H9 (cell line): ENCODE measurements around the gene ZBTB8A. TPM values are rescaled to one million over a fixed set of nuclear protein-coding genes. Genes with fewer than 3 reads are reported as not detected.

Experiments used
- DNase-seq: peaks from one replicate; pipeline ENCODE4 v3.0.0-alpha.2; 2017
- H2AFZ ChIP-seq: one replicate; pipeline ENCODE4 v1.6.1; 2013; ENCODE audit warnings: mild to moderate bottlenecking, low read length, control low read depth, moderate library complexity
- H2AK5ac ChIP-seq: 2 replicates; pipeline ENCODE4 v1.6.1; 2013; ENCODE audit warnings: low read length, control low read depth, mixed read lengths; ENCODE audit not compliant: insufficient read length
- H2BK120ac ChIP-seq: one replicate; pipeline ENCODE4 v1.6.1; 2013; ENCODE audit warnings: low read depth, mild to moderate bottlenecking, low read length, control low read depth, inconsistent platforms; ENCODE audit not compliant: poor library complexity, severe bottlenecking
- H2BK12ac ChIP-seq: 2 replicates; pipeline ENCODE4 v1.6.1; 2013; ENCODE audit warnings: low read length, control low read depth, mixed read lengths, low read depth; ENCODE audit not compliant: insufficient read length
- H2BK15ac ChIP-seq: 2 replicates; pipeline ENCODE4 v1.6.1; 2013; ENCODE audit warnings: low read depth, low read length, control low read depth
- H2BK20ac ChIP-seq: one replicate; pipeline ENCODE4 v1.6.1; 2013; ENCODE audit warnings: low read depth, mild to moderate bottlenecking, low read length, control low read depth, inconsistent platforms; ENCODE audit not compliant: poor library complexity, severe bottlenecking
- H2BK5ac ChIP-seq: 2 replicates; pipeline ENCODE4 v1.6.1; 2013; ENCODE audit warnings: low read length, control low read depth, mixed read lengths; ENCODE audit not compliant: insufficient read length
- H3K14ac ChIP-seq: 2 replicates; pipeline ENCODE4 v1.6.1; 2013; ENCODE audit warnings: low read length, control low read depth; ENCODE audit not compliant: insufficient read depth
- H3K18ac ChIP-seq: 2 replicates; pipeline ENCODE4 v1.6.1; 2013; ENCODE audit warnings: low read depth, mild to moderate bottlenecking, mixed read lengths, low read length, control low read depth; ENCODE audit not compliant: insufficient read length
- H3K23ac ChIP-seq: 2 replicates; pipeline ENCODE4 v1.6.1; 2013; ENCODE audit warnings: low read length, control low read depth, mixed read lengths, low read depth; ENCODE audit not compliant: insufficient read length
- H3K23me2 ChIP-seq: 2 replicates; pipeline ENCODE4 v1.6.1; 2013; ENCODE audit warnings: low read depth, mild to moderate bottlenecking, mixed read lengths, low read length, control low read depth; ENCODE audit not compliant: insufficient read length, poor library complexity, severe bottlenecking
- H3K27ac ChIP-seq: 2 replicates; pipeline ENCODE4 v1.5.1; 2013; ENCODE audit warnings: low read length, control low read depth, mixed read lengths, low read depth; ENCODE audit not compliant: insufficient read length
- H3K27me3 ChIP-seq: 2 replicates; pipeline ENCODE4 v1.6.1; 2013; ENCODE audit warnings: low read length, control low read depth, inconsistent platforms; ENCODE audit not compliant: insufficient read depth
- H3K4ac ChIP-seq: 2 replicates; pipeline ENCODE4 v1.6.1; 2013; ENCODE audit warnings: low read depth, mild to moderate bottlenecking, control low read depth, inconsistent platforms, low read length, moderate library complexity
- H3K4me1 ChIP-seq: 2 replicates; pipeline ENCODE4 v1.6.1; 2013; ENCODE audit warnings: low read length, control low read depth, inconsistent platforms; ENCODE audit not compliant: insufficient read depth
- H3K4me2 ChIP-seq: 2 replicates; pipeline ENCODE4 v1.6.1; 2013; ENCODE audit warnings: low read length, control low read depth, mixed read lengths; ENCODE audit not compliant: insufficient read length, insufficient read depth
- H3K56ac ChIP-seq: 2 replicates; pipeline ENCODE4 v1.6.1; 2013; ENCODE audit warnings: low read depth, mild to moderate bottlenecking, mixed read lengths, low read length, control low read depth; ENCODE audit not compliant: insufficient read length
- H3K79me1 ChIP-seq: 2 replicates; pipeline ENCODE4 v1.6.1; 2013; ENCODE audit warnings: low read depth, mild to moderate bottlenecking, moderate library complexity, low read length, control low read depth, inconsistent platforms; ENCODE audit not compliant: insufficient read depth, poor library complexity, severe bottlenecking
- H3K79me2 ChIP-seq: 2 replicates; pipeline ENCODE4 v1.6.1; 2013; ENCODE audit warnings: low read length, control low read depth, inconsistent platforms; ENCODE audit not compliant: insufficient read depth
- H3K9ac ChIP-seq: 2 replicates; pipeline ENCODE4 v1.6.1; 2013; ENCODE audit warnings: low read length, control low read depth, mixed read lengths; ENCODE audit not compliant: insufficient read length; ENCODE audit errors: extremely low read depth
- H3K9me3 ChIP-seq: one replicate; pipeline ENCODE4 v1.6.1; 2013; ENCODE audit warnings: low read depth, low read length, inconsistent platforms; ENCODE audit not compliant: control insufficient read depth
- H3T11ph ChIP-seq: one replicate; pipeline ENCODE4 v1.6.1; 2013; ENCODE audit warnings: mild to moderate bottlenecking, low read length, control low read depth, inconsistent platforms
- H4K20me1 ChIP-seq: one replicate; pipeline ENCODE4 v1.6.1; 2013; ENCODE audit not compliant: control insufficient read depth, insufficient read length, insufficient read depth
- H4K5ac ChIP-seq: 2 replicates; pipeline ENCODE4 v1.6.1; 2013; ENCODE audit warnings: low read depth, mild to moderate bottlenecking, mixed read lengths, low read length, control low read depth; ENCODE audit not compliant: insufficient read length
- H4K8ac ChIP-seq: replicated peaks from 2 replicates; pipeline ENCODE4 v1.6.1; 2013; ENCODE audit warnings: low read length, control low read depth, mixed read lengths, low read depth; ENCODE audit not compliant: insufficient read length
- H4K91ac ChIP-seq: 2 replicates; pipeline ENCODE4 v1.6.1; 2013; ENCODE audit warnings: low read depth, mild to moderate bottlenecking, moderate library complexity, mixed read lengths, low read length, control low read depth; ENCODE audit not compliant: insufficient read length
- H3K27ac Mint-ChIP-seq, 3 experiments: 2 replicates in 2 of 3; 3 replicates in 1 of 3; pipeline ENCODE4 v1.8.0; 2020 to 2021; ENCODE audit warnings: mixed read lengths in 3 of 3, mild to moderate bottlenecking in 1 of 3, moderate library complexity in 1 of 3
- H3K27me3 Mint-ChIP-seq: 2 replicates; pipeline ENCODE4 v1.8.0; 2021; ENCODE audit warnings: low read depth, mild to moderate bottlenecking, moderate library complexity, mixed read lengths
- H3K36me3 Mint-ChIP-seq, 3 experiments: 2 replicates in 2 of 3; 3 replicates in 1 of 3; pipeline ENCODE4 v1.8.0; 2020 to 2021; ENCODE audit warnings: low read depth in 3 of 3, mixed read lengths in 3 of 3; ENCODE audit not compliant: insufficient read depth in 1 of 3
- H3K4me1 Mint-ChIP-seq, 2 experiments: 2 replicates each; pipeline ENCODE4 v1.8.0; 2020; ENCODE audit warnings: mixed read lengths in 2 of 2
- H3K4me3 Mint-ChIP-seq, 2 experiments: 2 replicates in 1 of 2; 3 replicates in 1 of 2; pipeline ENCODE4 v1.8.0; 2020 to 2021; ENCODE audit warnings: mild to moderate bottlenecking in 2 of 2, mixed read lengths in 2 of 2, moderate library complexity in 1 of 2
- H3K9me3 Mint-ChIP-seq, 2 experiments: 2 replicates in 1 of 2; 3 replicates in 1 of 2; pipeline ENCODE4 v1.8.0; 2020; ENCODE audit warnings: mild to moderate bottlenecking in 2 of 2, mixed read lengths in 2 of 2, moderate library complexity in 1 of 2
- WGBS: extraction: QIAGEN DNeasy Blood & Tissue Kit; methylation state at CpG from one replicate; pipeline ENCODE4 v1.1.7; 2013; ENCODE audit warnings: missing lambda C conversion rate, low lambda C conversion rate, mixed read lengths; ENCODE audit not compliant: insufficient read length; ENCODE audit errors: extremely low coverage; 5-methylcytosine and 5-hydroxymethylcytosine counted together
- total RNA-seq: library from RNA; stranded (reverse); gene quantifications from 2 replicates; pipeline ENCODE4 v1.2.1, GENCODE V29; 2021
- TF ChIP-seq, protein P1 (sequence below): fragments of 200-600 bp; sonication (generic); conservative IDR thresholded peaks from 3 replicates; pipeline ENCODE4 v1.8.0; 2021; ENCODE audit warnings: antibody characterized with exemption, mild to moderate bottlenecking

The ZBTB8A gene
- total RNA-seq, 1 experiment from 2014 or later: 11.3 TPM

DNA sequence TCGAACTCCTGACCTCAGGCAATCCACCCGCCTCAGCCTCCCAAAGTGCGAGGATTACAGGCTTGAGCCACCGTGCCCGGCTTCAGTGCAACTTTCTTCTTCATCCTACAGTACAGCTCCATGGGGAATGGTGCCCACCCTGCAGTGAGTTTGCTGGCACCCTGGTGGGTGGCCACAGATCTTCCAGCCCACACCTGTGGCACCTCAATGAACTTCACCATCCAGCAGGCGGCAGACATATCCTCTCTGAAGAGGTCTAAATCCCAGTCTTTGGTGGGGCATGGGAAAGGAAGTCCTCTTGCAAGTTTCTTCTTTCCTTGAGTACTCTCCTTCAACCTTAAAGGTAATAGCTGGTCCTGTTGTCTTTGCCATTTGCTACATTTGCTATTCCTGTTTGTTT lies 18.1 kb upstream of the ZBTB8A start:
- H3K27ac ChIP-seq: no peak overlapping the region
- no peak overlapping the region for H2BK12ac ChIP-seq
- no peak overlapping the region for H3K9ac ChIP-seq
- H4K20me1 ChIP-seq: no peaks in the 10 kb centered on the region
- H2BK5ac ChIP-seq: no peak overlapping the region
- H3K27ac Mint-ChIP-seq: no peak overlapping the region
- H4K91ac ChIP-seq: no peak overlapping the region
- H3K4ac ChIP-seq: no peak overlapping the region
- WGBS: no CpG with 5 or more reads among the region's 6 CpGs
- TF ChIP-seq, protein P1, sequence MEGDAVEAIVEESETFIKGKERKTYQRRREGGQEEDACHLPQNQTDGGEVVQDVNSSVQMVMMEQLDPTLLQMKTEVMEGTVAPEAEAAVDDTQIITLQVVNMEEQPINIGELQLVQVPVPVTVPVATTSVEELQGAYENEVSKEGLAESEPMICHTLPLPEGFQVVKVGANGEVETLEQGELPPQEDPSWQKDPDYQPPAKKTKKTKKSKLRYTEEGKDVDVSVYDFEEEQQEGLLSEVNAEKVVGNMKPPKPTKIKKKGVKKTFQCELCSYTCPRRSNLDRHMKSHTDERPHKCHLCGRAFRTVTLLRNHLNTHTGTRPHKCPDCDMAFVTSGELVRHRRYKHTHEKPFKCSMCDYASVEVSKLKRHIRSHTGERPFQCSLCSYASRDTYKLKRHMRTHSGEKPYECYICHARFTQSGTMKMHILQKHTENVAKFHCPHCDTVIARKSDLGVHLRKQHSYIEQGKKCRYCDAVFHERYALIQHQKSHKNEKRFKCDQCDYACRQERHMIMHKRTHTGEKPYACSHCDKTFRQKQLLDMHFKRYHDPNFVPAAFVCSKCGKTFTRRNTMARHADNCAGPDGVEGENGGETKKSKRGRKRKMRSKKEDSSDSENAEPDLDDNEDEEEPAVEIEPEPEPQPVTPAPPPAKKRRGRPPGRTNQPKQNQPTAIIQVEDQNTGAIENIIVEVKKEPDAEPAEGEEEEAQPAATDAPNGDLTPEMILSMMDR: peak; percentile 31; the same call in 2 of the 3 replicates
- H2AK5ac ChIP-seq: no peak overlapping the region
- H3K4me1 Mint-ChIP-seq: peaks cover 0 to 5% of the 10 kb centered on the region in 2 experiments
- H4K8ac ChIP-seq: no peak overlapping the region
- no peaks in the 10 kb centered on the region for H3K27me3 ChIP-seq
- H3K36me3 Mint-ChIP-seq: no peaks in the 10 kb centered on the region
- no peak overlapping the region for H2AFZ ChIP-seq
- peak; percentile 43 for DNase-seq
- no peak overlapping the region for H3K4me2 ChIP-seq
- H4K5ac ChIP-seq: no peak overlapping the region
- no peaks in the 10 kb centered on the region for H3K23me2 ChIP-seq
- no peak overlapping the region for H3T11ph ChIP-seq
- no peak overlapping the region for H3K56ac ChIP-seq
- peak overlapping the region; percentile 70 to 74; a peak in 4 of 5 replicates for H3K4me3 Mint-ChIP-seq
- H3K14ac ChIP-seq: no peak overlapping the region
- H3K27me3 Mint-ChIP-seq: no peaks in the 10 kb centered on the region
- H3K9me3 ChIP-seq: no peaks in the 10 kb centered on the region
- no peak overlapping the region for H2BK15ac ChIP-seq
- no peak overlapping the region for H2BK120ac ChIP-seq
- no peak overlapping the region for H2BK20ac ChIP-seq
- no peaks in the 10 kb centered on the region for H3K79me2 ChIP-seq
- peak overlapping the region; percentile 44 for H3K18ac ChIP-seq
- no peaks in the 10 kb centered on the region for H3K4me1 ChIP-seq
- H3K79me1 ChIP-seq: no peaks in the 10 kb centered on the region
- H3K23ac ChIP-seq: no peak overlapping the region
- H3K9me3 Mint-ChIP-seq: no peaks in the 10 kb centered on the region
